ENCODE measurements around the gene CUEDC1.

The CUEDC1 gene

DNA sequence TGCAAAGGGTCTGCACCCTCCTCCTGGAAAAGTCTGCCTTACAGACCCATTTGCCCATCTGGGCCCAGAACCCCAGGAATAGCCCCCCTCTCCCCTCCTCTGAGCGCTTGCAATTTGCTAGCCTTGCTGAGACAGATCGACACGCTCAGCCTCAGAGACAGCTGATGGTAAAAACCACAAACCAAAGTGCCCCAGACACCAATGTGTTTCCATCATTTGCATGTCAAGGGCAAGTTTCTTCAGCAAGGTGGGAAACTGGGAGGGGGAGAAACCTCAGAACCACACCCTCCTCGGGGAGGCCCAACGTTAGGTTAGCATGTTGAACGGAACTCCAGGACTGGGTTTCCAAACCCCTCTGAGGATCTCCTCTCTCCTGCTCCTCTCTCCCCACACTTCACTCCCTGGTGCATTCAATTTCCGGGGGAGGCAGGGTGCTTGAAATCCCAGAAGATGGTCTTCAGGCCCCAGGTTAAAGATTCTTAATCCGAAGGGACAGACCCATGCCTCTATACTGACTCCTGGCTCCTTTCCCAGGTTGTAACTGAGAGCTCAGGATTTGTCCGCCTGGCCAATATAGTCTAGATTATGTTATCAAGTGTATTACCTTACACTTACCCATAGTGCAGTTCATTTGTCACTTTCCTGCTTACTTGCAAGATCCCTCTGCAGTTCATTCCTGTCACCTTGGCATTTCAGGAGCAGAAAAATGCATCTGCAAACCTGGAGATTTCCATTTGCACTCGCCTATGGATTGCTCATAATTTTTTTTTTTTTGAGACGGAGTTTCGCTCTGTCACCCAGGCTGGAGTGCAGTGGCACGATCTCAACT, 1.3 kb upstream of the CUEDC1 start:
- H3K9me3 ChIP-seq (replicated peaks in 1 of 11), result no peaks in the 10 kb centered on the region
- H3K9ac ChIP-seq, result peak overlapping the region in 1 of 11 experiments; percentile 64; a peak in 1 of 22 replicates
- peak overlapping the region; percentile 92 to 100 (median 98) for H3K4me2 ChIP-seq
- H3K27me3 ChIP-seq, result peaks cover 21 to 49% (median 42%) of the 10 kb centered on the region in 11 experiments
- H3K27ac ChIP-seq, result no peak overlapping the region
- peak overlapping the region in 7 of 10 experiments; percentile 66 to 86 (median 71); a peak in 8 of 20 replicates for H3K4me3 ChIP-seq
- no peaks in the 10 kb centered on the region for H3K36me3 ChIP-seq
- peaks cover 27 to 45% (median 36%) of the 10 kb centered on the region in 10 experiments for H3K4me1 ChIP-seq
- TF ChIP-seq Cebpa-rat (IDR thresholded peaks at IDR 0.05), result no peak
- H4K20me1 ChIP-seq, result peaks cover 0 to 20% (median 7%) of the 10 kb centered on the region in 11 experiments; a peak in 9 of 22 replicates

DNA sequence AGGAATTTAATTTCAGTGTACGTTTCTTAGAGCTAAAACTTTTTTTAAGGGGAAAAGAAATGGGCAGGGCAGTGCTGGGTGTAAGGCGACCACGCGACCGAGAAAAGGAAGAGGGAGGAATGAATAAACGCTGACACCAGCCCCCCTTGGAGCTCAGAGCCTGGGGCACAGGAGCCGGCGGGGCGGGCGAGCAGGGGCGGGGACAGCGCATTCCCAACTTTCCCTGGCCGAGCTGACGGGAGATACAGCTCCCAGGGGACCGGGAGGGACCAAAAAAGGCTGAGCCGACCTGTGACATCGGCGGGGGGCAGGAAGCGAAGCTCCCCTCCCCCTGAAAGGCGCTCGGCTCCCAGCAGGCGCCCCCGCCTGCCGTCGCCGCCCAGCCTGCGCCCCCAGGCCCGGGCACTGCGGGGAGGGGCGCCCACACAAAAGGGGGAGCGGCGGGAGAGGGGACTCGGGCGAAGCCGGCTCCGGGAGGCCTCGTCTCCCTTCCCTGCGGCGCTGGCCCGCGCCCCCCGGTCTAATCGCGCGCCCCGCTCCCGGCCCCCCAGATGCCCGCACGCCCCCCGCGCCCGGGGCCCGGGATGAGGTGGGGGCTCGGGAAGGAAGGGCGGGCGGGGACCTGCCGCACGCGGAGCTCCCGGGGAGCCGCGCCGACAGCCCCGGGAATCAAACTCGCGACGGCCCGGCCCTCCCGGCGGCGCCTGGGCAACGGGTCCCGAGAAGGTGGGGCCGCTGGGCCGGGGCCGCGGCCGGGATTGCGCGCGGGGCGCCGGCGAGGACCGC, 622 bp downstream of the CUEDC1 start:
- Histone ChIP-seq H3K27me3 (peaks cover 21 to 49% (median 42%) of the 10 kb centered on the region in 11 experiments), H4K20me1 (peaks cover 0 to 20% (median 7%) of the 10 kb centered on the region in 11 experiments; a peak in 9 of 22 replicates), H3K9ac (peak overlapping the region; percentile 72 to 92 (median 83)), H3K9me3 (replicated peaks in 1 of 11) (no peaks in the 10 kb centered on the region), H3K36me3 (no peaks in the 10 kb centered on the region), H3K4me3 (peak overlapping the region; percentile 66 to 86 (median 71)), H3K4me2 (peak overlapping the region; percentile 92 to 100 (median 98)), H3K4me1 (peaks cover 46 to 63% (median 55%) of the 10 kb centered on the region in 10 experiments), H3K27ac (peak overlapping the region; percentile 52 to 81 (median 72))
- TF ChIP-seq Cebpa-rat (IDR thresholded peaks at IDR 0.05), result no peak

GRCh38 chr17:57953705-57954396, 1.4 kb downstream of the CUEDC1 start:
- H3K36me3 ChIP-seq, result no peaks in the 10 kb centered on the region
- H3K9ac ChIP-seq, result peak overlapping the region in 9 of 11 experiments; percentile 72 to 92 (median 83); a peak in 11 of 22 replicates
- no peak for TF ChIP-seq Cebpa-rat (IDR thresholded peaks at IDR 0.05)
- H4K20me1 ChIP-seq, result peaks cover 0 to 20% (median 7%) of the 10 kb centered on the region in 11 experiments; a peak in 9 of 22 replicates
- peak overlapping the region; percentile 92 to 100 (median 98); a peak in 21 of 22 replicates for H3K4me2 ChIP-seq
- H3K27me3 ChIP-seq, result peaks cover 21 to 49% (median 42%) of the 10 kb centered on the region in 11 experiments
- H3K9me3 ChIP-seq (replicated peaks in 1 of 11), result no peaks in the 10 kb centered on the region
- H3K4me3 ChIP-seq, result peak overlapping the region in 9 of 10 experiments; percentile 66 to 86 (median 71); a peak in 15 of 20 replicates
- peak overlapping the region in 1 of 11 experiments; percentile 81; a peak in 1 of 22 replicates for H3K27ac ChIP-seq
- H3K4me1 ChIP-seq, result peaks cover 53 to 71% (median 63%) of the 10 kb centered on the region in 10 experiments

DNA sequence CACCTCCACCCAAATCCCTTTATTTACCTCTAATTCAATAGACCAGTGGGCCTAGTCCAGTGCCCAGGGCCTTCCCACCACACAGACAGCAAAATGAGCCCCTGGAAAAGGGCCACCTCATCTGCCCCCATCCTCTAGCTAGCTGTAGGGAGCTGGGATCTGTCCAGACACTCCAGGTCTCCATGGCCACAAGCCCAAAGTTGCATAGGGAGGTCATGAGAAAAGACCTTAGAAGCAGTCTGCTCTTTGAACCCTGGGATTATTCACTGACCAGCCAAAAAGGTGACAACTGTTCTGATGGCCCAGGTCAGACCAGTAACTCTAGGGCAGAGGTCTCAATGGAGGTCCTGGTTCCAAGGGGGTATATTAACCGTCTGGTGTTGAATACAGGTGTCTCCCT, 2.0 kb downstream of the CUEDC1 start:
- peaks cover 60 to 77% (median 69%) of the 10 kb centered on the region in 10 experiments for H3K4me1 ChIP-seq
- H3K36me3 ChIP-seq, result no peaks in the 10 kb centered on the region
- H3K9me3 ChIP-seq (replicated peaks in 1 of 11), result no peaks in the 10 kb centered on the region
- no peak overlapping the region for H3K9ac ChIP-seq
- H3K27ac ChIP-seq, result no peak overlapping the region
- no peak overlapping the region for H3K4me3 ChIP-seq
- peak overlapping the region in 6 of 11 experiments; percentile 1 to 98 (median 95); a peak in 7 of 22 replicates for H3K4me2 ChIP-seq
- peaks cover 0 to 20% (median 7%) of the 10 kb centered on the region in 11 experiments; a peak in 9 of 22 replicates for H4K20me1 ChIP-seq
- H3K27me3 ChIP-seq, result peaks cover 21 to 49% (median 42%) of the 10 kb centered on the region in 11 experiments
- no peak for TF ChIP-seq Cebpa-rat (IDR thresholded peaks at IDR 0.05)

DNA sequence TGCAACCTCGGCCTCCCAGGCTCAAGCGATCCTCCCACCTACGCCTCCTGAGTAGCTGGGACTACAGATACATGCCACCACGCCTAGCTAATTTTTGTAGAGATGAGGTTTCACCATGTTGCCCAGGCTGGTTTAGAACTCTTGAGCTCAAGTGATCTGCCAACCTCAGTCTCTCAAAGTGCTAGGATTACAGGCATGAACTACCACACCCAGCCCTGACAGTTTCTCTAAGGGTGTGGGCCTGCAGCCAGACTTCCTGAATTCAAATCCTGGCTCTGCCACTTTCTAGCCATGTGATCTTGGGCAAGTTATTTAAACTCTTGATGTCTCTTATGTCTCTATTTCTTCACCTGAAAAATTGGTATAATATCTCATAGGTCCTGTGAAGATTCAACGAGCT, 5.6 kb downstream of the CUEDC1 start:
- Histone ChIP-seq H3K4me3 (no peak overlapping the region; a peak in 1 of 20 replicates), H3K4me2 (peak overlapping the region; percentile 82 to 97 (median 88)), H3K9me3 (replicated peaks in 1 of 11) (no peaks in the 10 kb centered on the region), H3K27me3 (peaks cover 9 to 23% (median 20%) of the 10 kb centered on the region in 11 experiments; a peak in 21 of 22 replicates), H3K27ac (peak overlapping the region in 10 of 11 experiments; percentile 39 to 73 (median 66); a peak in 16 of 22 replicates), H3K36me3 (no peaks in the 10 kb centered on the region), H4K20me1 (no peaks in the 10 kb centered on the region; a peak in 3 of 22 replicates), H3K4me1 (peaks cover 78 to 94% (median 84%) of the 10 kb centered on the region in 10 experiments), H3K9ac (peak overlapping the region in 4 of 11 experiments; percentile 19 to 61 (median 38); a peak in 4 of 22 replicates)
- no peak for TF ChIP-seq Cebpa-rat (IDR thresholded peaks at IDR 0.05)

GRCh38 chr17:57948555-57949420, 6.4 kb downstream of the CUEDC1 start:
- Histone ChIP-seq H3K36me3 (no peaks in the 10 kb centered on the region), H3K4me2 (peak overlapping the region; percentile 82 to 97 (median 88)), H3K9ac (peak overlapping the region; percentile 15 to 66 (median 59); a peak in 20 of 22 replicates), H3K4me1 (peaks cover 74 to 91% (median 79%) of the 10 kb centered on the region in 10 experiments), H4K20me1 (no peaks in the 10 kb centered on the region; a peak in 3 of 22 replicates), H3K9me3 (replicated peaks in 1 of 11) (no peaks in the 10 kb centered on the region), H3K4me3 (peak overlapping the region in 2 of 10 experiments; percentile 6 to 40; a peak in 3 of 20 replicates), H3K27ac (peak overlapping the region; percentile 50 to 73 (median 70); a peak in 21 of 22 replicates), H3K27me3 (peaks cover 4 to 15% (median 11%) of the 10 kb centered on the region in 11 experiments; a peak in 21 of 22 replicates)
- TF ChIP-seq Cebpa-rat (IDR thresholded peaks at IDR 0.05), result no peak

GRCh38 chr17:57948169-57948554, 7.0 kb downstream of the CUEDC1 start:
- Histone ChIP-seq H3K4me2 (peak overlapping the region; percentile 82 to 97 (median 88)), H3K4me1 (peaks cover 80 to 92% (median 83%) of the 10 kb centered on the region in 10 experiments), H4K20me1 (no peaks in the 10 kb centered on the region; a peak in 3 of 22 replicates), H3K9ac (peak overlapping the region in 8 of 11 experiments; percentile 22 to 64 (median 60); a peak in 11 of 22 replicates), H3K4me3 (peak overlapping the region in 2 of 10 experiments; percentile 6 to 33; a peak in 3 of 20 replicates), H3K9me3 (replicated peaks in 1 of 11) (no peaks in the 10 kb centered on the region), H3K36me3 (no peaks in the 10 kb centered on the region), H3K27me3 (peaks cover 0 to 8% (median 5%) of the 10 kb centered on the region in 11 experiments; a peak in 17 of 22 replicates), H3K27ac (peak overlapping the region; percentile 45 to 73 (median 68); a peak in 18 of 22 replicates)
- no peak for TF ChIP-seq Cebpa-rat (IDR thresholded peaks at IDR 0.05)

All from BLaER1 treated with 17β-estradiol and CSF1 and Interleukin-3, amounts not matched to agents 10 nM and 100 nM (cell line).